Measurements from ENCODE around the gene MPZL2.

MPZL2 gene

DNA sequence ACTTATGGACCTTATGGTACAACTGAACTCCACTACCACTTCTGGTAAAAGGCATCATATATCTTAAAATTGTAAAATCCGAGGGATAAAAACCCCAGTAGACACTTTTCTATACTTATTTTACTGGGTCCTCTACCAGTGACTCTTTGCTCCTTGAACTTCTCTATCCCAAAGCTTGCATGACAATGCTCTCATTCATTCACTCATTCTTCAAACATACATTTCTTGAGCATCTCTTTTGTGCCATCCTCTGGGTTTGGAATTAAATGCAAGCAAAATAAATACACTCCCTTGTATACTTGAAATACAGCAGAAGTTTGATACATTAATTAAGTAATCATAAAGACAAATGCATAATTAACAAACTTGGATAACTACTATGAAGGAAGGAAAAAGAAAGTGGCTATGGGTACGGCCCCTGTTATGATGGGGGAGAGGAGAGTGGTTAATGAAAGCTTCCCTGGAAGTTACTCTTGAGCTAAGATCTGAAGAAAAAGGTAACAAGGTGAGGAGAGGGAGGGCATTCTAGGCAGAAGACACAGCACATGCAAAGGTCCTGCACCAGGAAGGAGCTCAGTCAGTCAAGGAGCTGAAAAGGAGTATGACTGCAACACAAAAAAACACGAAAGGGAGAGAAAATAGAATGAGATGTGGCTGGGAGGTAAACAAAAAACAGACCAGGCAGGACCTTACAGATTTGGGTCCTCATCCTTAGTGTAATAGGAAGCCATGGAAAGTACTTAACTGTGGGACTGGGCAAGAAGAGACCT, 19.9 kb downstream of the MPZL2 start:
- no peak for DNase-seq (ENCODE audit: low read depth in 2 of 2, low spot score in 1 of 2)

DNA sequence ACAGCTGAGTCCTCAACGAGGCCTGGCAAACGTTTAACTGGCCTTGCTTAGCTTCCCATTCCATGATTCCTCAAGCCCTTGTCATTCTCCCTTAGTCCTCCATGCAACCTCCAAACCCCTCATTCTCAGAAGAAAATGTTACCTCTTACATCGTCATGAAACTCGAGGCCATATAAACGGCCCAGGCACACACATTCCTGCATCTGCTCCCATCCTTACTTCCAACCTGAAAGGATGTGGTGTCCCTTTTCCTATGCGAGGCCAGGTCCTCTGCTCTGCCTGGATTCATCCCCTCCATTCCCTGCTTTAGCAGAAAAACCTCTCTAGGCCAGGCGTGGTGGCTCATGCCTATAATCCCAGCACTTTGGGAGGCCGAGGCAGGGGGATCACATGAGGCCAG, 20.9 kb downstream of the MPZL2 start:
- DNase-seq (ENCODE audit: low read depth in 2 of 2, low spot score in 1 of 2), result no peak

DNA sequence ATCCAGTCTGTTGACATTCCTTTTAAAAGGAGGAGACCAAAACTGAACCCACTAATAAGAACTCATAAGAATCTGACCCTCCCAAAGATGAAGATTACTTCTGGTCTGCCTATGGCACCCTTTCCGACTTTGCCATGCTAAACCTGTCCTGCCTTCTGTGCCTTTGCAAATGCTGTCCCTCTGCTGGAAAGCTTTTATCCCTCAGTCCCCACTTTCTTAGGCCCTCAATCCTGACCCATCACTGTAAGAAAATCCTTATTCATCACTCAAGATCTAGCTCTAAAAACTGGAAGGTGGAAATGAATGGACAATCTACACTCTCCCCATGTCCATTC, 22.4 kb downstream of the MPZL2 start:
- DNase-seq (ENCODE audit: low read depth in 2 of 2, low spot score in 1 of 2), result no peak

DNA sequence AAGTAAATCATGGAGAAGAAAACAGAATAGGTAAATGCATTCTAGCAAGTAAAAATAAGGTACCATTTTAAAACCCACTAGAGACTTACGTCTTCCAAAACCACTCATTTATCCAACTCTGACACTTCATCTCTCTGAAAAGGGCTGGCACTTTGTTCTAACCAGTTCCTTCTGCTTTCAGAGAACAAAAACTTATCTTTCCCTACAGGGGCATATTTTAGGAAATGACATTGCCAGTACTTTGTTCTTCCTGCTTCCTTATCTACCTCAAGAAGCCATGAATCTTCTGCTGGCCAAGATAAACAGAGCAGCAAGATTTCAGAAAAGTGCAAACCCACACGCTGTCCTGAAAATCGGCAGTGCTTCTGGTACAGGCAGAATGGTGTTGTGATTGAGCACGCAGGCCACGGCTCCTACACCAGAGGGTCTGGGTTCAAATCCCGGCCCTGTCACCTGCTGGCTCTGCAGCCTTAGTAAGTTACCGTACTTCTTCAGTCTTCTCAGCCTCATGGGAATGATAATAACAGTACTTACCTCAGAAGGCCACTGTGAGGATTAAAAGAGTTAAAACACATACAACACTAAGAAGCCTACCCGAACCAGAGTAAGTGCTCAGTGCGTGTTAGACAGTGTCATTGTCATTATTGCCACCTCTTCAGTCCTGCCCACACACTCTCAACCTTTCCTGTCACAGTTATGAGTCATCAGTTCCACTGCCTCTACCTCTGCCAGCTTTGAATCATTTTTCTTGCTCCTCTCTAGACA, 22.9 kb downstream of the MPZL2 start:
- DNase-seq (ENCODE audit: low read depth in 2 of 2, low spot score in 1 of 2), result no peak

DNA sequence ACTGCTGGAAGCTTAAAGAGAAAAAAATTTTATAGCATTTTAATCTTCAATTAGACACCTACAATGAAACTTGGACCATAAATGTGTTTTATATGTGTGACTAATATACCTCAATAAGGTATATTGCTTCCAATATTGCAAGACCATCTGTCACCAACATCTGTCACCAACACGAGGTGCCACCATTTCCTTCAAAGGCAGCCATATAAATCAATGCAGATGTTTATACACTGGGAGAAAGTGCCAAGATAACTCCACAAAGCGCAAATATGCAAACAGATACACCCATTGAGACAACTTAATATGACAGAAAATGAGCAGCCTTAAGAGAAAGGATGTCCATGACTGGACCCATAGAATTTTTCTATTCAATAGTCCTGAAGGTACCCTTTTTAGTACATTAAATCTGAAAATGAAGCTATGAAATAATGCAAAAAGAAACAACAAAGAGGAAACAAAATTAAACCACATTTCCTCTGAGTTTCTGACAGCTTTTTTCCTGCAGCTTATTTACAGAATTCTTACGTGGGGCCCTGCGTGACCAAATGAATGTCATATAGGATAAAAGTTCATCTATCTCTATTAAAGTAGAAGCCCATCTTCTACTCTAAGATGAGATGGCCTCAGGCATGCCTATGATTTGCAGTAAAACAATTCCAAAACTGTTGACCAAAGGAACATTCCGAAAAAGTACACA, 24.4 kb downstream of the MPZL2 start:
- no peak for DNase-seq (ENCODE audit: low read depth in 2 of 2, low spot score in 1 of 2)

DNA sequence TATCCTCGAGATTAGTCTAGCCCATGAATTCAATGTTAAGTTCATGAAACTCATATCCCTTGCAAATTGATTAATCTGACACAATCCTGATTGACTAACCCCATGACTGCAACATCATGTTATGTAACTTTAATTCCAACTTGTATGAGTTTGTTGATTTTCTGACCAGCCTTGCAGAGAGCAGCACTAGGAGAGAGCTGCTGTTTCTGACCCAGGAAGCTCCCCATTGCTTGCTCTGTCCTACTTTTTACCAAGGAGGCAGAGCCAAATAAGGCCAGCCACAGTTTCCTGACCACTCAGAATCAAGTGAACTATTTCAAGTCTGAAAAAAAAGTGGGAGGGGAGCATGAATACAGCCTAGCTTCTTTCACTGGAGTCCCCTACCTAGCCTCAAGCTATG, 25.2 kb downstream of the MPZL2 start:
- no peak for DNase-seq (ENCODE audit: low read depth in 2 of 2, low spot score in 1 of 2)

DNA sequence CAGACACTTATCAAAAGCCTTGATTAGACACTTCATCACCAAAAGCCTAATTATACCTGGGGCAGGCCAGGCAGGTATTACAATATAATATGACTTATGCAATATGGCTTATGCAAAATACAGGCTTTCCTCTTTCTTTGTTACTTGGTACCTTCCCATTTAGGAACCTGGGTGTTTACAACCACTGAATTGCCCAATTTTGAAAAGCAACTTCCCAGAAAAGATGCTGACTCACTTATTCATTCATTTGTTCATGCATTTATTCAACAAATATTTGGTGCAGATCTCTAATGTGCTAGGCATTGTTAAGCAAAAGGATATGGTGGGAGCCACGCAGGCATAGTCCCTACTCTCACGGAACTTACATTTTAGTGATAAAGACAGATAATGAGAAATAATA, 25.7 kb downstream of the MPZL2 start:
- no peak for DNase-seq (ENCODE audit: low read depth in 2 of 2, low spot score in 1 of 2)

DNA sequence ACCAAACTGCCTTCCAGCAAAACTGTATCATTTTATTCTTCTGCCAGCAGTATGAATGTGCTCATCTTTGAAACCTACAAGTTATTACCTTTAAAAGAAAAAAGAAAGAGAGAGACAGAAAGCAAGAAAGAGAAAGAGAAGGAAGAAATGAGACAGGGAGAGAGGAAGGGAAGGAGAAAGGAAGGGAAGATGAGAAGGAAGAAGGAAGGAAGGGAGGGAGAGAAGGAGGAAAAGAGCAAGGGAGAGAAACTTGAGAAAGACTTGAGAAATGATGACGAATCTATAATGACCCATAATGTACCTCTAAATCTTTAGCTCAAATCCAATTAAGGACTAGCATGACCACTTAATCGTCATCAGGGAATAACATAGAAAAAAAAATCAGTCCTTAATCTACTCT, 27.9 kb downstream of the MPZL2 start:
- no peak for DNase-seq (ENCODE audit: low read depth in 2 of 2, low spot score in 1 of 2)

DNA sequence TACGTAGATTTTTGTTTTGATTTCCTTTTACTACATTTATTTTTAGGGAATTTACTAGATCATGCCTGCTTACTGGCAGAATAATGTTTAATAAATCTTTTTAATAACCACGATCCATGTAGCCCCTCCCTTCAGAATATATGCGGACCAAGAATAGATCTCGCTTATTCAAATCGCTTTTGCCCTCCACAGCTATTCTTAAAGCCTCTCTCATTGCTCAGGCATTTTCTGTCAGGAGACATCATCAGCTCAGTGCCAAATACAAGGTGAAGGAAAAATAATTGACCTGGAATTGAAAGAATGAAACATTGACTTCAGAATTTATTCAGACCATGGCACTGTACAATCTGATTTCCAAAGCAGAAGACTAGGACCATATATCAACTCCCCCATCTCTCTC, 29.3 kb downstream of the MPZL2 start:
- no peak for DNase-seq (ENCODE audit: low read depth in 2 of 2, low spot score in 1 of 2)

DNA sequence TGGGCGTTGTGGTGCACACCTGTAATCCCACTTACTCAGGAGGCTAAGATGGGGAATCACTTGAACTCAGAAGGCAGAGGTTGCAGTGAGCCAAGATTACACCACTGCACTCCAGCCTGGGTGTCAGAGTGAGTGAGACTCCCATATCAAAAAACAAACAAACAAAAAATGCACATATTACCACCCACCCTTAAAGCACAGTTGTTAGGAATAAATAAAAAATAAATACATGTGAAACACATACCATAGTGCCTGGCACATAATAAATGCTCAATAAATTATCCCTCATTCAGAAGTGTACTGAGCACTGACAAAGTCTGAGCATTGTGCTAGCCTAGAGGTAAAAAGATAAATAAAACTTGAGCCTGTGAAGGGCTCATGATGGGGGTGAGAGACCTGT, 30.2 kb downstream of the MPZL2 start:
- no peak for DNase-seq (ENCODE audit: low read depth in 2 of 2, low spot score in 1 of 2)

DNA sequence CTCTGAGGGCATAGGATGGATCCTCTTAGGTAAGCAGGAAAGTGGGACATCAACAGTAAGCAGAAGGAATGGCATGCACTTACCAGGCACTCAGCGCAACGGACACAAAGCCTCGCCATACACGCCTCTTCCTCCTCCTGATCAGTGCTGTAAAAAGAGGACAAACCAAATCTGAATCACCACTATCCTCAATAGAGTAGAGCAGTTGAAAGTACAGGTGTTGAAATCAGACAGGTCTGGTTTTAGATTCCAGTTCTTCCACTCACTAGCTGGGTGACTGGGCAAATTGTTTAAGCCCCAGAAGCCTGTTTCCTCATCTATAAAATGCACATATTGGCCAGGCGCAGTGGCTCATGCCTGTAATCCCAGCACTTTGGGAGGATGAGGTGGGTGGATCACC, 30.7 kb downstream of the MPZL2 start:
- DNase-seq (ENCODE audit: low read depth in 2 of 2, low spot score in 1 of 2), result no peak

DNA sequence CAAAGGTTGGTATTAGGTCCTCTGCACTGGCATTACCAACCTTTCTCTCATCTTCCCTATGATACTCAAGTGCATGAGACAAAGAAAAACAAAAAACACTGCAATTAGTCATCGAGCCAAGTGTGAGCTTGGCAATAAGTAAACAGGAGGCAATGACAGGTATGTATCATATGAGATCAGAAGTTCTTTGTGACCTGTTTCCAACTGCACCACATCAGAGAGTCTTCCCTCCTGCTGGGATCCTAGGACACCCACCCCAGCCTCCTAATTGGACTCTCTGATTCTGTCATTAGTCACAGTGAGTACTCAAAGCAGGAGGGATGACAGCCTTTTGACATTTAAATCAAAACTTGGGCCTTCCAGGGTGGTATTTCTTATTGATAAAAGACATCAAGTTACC, 31.4 kb downstream of the MPZL2 start:
- DNase-seq (ENCODE audit: low read depth in 2 of 2, low spot score in 1 of 2), result no peak

DNA sequence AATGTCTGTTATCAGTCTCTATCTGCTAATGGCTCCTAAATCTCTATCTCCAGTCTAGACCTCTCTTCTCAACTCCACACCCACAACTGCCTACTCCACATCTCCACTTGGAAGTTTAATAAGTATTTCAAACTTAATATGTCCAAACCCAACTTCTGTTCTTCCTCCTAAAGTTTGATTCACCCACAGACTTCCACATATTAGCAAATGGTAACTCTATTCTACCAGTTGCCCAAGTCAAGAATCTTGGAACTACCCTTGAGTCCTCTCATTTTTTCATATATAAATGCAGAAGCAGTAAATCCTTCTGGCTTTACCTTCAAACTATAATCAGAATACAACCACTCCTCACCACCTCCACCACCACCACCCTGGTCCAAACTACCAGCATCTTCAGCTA, 32.6 kb downstream of the MPZL2 start:
- DNase-seq (ENCODE audit: low read depth in 2 of 2, low spot score in 1 of 2), result no peak

DNA sequence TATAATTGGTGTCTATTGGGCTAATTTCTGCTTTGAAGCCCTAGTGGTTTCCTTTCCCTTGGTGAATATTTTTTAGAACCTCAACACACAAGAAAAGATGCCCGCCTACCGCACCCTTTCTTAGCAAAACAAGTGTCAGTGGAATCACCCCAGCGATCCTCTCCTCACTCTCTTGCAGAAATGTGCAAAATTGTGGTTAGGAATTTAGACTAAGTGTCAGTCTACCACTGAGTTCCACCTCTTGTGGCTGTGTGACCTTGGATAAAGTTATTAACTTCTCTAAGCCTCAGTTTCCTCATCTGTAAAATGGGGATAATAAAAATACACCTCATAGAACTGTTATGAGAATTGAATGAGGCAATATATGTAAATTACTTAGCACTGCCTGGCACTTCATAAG, 34.0 kb downstream of the MPZL2 start:
- DNase-seq (ENCODE audit: low read depth in 2 of 2, low spot score in 1 of 2), result no peak

DNA sequence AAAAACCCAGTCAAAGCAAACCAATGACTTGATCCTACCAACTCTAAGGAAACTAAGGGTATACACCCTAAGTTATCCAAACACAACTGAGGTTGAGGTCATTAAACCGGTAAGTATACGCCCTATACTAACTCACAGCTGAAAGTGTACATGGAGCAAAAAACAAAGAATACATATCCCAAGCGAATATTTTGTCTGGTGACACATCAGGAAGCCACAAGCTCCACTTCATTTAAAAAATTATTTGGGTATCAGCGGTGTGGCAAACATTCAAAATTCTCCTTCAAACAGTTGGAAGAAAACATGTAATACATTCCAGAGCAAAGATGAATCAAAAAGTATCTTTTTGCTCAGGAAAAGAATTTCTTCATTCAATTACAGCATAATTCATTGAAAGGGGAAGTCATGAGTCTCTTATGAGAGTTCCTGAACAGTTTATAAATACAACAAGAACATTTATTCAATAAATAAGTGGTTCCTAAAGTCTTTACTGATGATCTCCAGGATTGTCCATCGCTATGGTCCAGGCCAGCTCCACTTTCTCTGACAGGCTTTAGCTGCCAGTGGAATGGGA, 34.7 kb downstream of the MPZL2 start:
- no peak for DNase-seq (ENCODE audit: low read depth in 2 of 2, low spot score in 1 of 2)

DNA sequence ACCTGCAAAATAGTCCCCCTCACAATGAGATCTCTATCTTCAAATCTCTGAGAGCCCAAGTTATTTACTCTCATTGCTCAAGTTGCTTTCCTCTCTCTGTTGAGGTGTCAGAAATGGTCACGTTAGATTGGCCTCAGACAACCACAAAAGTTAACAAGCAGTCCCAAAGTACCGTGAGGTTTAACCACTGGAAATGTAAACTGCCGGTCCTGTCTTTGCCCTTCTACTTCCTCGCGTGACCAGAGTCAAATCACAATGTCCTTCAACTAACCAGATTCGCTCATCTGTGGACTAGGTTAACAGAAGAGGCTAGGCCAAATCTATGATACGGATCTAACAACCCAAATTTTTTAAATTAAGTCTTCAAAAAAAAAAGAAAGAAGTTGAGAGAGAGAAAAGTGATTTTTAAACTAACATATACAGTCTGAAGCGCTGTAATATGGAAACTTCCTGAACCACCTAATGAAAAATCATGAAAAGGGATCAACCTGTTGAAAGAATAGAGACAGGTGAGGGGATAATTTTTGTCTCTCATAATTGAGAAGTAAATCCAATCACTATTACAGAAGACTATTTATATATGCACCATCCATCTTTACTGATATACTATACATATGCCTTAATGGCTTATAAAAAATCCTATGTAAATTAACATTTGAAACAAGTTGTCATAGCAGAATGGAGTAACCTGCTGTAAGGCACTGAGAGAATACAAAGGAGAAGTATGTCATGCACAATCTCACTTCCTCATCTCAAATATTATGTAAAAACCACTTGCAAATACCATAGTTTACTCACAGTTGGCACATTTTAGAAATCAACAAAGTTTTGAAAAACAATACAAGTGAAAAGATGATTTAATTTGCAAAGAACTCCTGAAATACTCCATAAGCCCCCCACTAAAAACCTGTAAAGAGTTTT, 36.0 kb downstream of the MPZL2 start:
- DNase-seq (ENCODE audit: low read depth in 2 of 2, low spot score in 1 of 2), result no peak

DNA sequence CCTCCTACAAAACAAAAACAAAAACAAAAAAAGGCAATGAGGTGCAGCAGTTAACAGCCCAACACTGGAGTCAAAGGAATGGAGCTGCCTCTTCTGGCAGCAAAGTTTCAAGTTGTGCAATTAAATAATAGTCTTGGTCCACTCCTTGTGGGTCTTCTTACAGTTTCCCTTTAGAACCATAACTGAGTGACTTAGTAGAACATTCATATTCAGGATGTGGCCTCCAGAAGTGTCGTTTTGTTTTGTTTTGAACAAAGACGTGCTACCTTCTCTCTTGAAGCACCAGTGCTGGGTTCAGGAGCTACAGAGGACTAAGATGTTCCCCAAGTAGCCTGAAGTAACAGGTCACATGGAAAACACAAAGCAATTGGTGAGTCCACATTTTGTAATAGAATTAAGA, 37.3 kb downstream of the MPZL2 start:
- no peak for DNase-seq (ENCODE audit: low read depth in 2 of 2, low spot score in 1 of 2)

DNA sequence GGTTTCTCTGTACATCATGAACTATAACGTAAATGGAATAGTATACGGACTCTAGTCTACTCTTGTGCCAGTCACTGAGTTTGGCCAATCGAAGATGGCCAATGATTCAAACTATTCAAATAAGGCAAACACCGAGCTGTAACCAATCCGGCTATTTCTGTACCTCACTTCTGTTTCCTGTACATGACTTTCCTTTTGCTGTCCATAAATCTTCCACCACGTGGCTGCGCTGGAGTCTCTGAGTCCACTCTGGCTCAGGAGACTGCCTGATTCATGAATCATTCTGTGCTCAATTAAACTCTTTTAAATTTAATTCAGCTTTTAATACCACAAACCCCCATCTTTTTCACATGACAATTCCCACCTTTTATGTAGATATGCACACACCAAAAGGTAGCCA, 37.8 kb downstream of the MPZL2 start:
- DNase-seq (ENCODE audit: low read depth in 2 of 2, low spot score in 1 of 2), result no peak

DNA sequence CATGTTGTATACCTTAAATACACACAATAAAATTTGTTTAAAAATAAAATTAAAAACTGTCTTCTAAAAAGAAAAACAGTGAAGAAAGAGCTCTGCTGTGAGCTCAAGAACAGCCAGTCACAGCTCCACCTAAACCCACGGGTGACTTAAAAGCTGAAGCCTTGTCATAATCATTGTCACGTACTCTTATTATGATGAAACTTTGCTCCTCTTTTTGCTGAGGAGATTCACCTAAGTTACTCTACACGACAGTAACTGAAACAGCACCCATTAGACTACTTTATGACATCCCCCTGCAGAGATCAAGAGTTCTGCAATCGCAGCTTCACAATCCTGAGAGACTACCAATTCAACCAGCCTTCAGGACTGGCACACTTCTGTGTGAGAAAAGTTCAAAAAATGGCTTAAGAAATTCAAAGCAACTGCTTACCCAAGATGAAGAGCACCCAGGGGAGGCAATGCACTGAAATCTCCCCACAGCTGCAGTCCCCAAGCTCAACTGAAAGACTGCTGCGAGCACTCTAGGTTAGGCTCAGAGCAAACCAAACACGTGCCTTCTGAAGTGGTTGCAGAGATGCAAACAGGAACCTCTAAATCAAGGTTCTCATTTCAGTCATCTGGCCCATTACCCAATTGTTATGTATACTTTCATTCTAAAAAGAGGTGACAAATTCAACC, 39.4 kb downstream of the MPZL2 start, which contains the start of gene JAML:
Gene JAML (minus strand): TSS at position 501 of the 678 bp plus-strand sequence. CDS start 10,145 bp downstream, outside the sequence.
- no peak for DNase-seq (ENCODE audit: low read depth in 2 of 2, low spot score in 1 of 2)

DNA sequence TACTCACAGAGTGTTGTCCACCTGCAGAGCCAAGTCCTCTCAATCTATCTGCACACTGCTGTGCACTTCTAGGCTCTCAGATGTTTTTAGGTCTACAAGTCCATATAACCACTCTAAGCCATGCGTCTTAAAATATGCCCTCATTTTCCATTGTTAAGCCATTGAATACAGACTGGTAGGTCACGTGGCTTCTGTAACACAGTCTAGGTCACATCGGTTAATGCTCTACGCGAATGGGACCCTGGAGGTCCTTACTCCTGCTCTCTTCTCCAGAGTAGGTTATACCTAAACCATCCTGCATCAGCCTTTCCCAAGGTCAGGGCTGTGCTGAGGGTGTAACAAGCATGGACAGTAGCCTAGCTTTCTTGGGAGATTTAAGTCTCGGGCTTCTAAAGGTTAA, 40.1 kb downstream of the MPZL2 start:
- DNase-seq (ENCODE audit: low read depth in 2 of 2, low spot score in 1 of 2), result no peak
